Activated gamma-delta T cell treated with anti-CD3 and anti-CD28 coated beads, Interleukin-2, amount 50 U/mL, for 16 hours (primary cell): Measurements from ENCODE around the gene TMEM175.

Experiments
- DNase-seq: peaks from one replicate; pipeline ENCODE4 v3.0.0-alpha.2; 2020; ENCODE audit warnings: low read depth

TMEM175 gene

DNA sequence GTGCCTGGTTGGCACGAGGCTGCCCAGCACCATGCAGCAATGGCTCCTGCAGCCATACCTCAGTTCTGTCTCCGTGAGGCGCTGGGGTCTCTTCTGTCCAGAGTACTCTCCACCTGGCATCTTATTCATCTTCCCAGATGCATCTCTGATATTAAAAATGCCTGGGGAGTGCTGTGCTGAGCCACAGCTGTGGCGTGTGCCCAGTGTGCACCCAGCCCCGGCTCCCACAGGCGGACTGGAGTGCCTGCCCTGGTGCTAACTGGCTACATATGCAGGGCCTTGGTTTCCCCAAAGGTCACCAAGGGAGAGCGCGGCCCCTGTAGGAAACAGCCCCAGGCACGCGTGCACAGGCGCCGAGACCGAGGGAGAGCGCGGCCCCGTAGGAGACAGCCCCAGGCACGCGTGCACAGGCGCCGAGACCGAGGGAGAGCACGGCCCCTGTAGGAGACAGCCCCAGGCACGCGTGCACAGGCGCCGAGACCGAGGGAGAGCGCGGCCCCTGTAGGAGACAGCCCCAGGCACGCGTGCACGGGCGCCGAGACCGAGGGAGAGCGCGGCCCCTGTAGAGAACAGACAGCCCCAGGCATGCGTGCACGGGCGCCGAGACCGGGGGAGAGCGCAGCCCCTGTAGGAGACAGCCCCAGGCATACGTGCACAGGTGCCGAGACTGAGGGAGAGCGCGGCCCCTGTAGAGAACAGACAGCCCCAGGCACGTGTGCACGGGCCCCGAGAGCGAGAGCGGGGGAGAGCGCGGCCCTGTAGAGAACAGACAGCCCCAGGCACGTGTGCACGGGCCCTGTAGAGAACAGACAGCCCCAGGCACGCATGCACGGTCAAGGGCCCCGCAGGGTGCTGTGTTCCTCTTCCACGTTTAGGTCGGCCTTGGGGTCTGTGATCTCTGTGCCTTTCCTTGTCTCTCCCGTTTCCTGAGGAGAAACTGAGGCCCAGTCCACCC lies 14.5 kb downstream of the TMEM175 start:
- DNase-seq, result no peak

DNA sequence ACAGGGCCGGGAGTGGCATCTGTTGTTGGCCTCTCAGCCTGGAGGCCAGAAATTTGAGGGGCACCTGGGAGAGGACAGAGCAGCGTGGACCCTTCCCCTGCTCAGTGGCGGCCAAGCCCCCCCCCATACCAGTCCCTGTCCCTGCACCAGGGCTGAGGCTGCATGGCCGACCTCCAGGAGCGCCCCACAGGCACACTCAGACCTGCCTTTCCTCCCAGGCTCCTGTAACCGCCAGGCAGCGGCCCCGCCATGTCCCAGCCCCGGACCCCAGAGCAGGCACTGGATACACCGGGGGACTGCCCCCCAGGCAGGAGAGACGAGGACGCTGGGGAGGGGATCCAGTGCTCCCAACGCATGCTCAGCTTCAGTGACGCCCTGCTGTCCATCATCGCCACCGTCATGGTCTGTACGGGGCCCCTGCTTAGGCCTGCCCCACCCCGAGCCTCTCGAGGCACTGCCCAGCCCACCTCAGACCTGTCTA lies 15.3 kb downstream of the TMEM175 start:
- DNase-seq, result no peak

DNA sequence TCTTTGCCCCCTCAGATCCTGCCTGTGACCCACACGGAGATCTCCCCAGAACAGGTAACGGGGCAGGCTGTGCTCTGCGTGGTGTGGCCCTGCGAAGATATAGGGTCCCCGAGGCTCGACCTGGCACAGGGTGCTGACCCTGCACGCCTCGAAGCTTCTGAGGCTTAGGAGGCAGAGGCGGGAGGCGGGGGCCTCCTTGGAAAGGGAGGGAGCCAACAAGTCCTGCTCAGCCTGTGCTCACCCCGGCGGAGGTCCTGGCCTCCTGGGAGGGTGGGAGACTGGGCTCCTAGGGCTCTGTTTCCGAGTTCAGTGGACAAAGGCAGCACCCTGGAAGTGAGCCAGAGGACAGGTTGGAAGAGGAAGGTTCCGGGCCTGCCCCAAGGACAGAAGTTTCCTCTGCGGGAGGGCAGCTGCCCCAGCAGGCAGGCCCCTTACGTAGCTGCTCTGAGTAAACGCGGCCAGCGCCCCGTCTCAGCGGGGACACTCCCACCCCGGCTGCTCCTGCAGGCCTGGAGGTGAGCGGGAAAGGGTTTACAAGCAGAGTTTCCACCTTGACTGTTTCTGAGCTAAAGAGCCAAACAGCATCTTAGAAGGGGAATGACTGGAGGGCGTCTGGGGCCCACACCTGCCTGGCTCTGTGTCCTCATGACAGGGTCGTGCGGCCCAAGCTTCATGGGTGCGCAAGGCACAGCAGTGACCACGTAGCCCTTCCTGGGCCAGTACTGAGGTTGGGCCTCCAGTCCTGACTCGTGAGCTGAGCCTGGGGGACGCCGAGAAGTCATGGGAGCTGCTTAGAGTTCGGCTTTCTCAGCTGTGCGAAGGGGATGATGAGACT lies 16.1 kb downstream of the TMEM175 start:
- no peak for DNase-seq

DNA sequence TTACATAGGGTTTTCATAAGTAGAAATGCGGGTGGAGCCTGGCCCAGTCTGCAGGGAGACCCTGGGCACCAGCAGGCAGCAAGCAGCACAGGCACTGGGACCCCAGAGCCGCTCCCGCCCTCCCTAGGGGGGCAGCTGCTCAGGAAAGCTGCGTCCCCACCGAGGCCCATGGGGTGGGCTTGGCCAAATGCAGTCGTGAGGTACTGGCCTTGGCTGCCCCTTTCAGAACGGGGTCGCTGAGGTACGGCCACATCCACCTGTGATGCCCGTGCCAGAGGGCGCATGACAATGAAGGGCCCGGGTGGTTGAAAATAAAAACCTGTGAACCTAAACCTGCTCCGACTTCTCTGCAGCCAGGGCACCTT lies 16.7 kb downstream of the TMEM175 start:
- no peak for DNase-seq

DNA sequence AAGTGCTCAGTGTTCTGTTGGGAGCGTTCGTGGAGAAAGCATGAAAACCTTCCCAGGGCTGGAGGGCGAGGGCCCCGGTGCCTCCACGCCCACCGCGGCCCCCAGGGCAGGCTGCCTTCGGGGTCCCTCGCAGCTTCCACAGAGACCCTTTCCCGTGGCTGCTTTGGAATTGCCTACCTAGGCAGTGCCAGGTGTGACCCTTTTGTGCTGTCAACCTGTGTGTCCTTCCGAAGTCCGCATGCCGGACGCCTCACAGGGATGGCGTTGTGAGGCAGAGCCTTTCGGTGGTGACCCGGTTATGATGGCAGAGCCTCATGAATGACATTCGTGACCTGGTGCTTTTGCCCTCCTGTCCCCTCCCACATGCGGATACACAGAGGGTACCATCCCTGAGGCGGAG lies 17.4 kb downstream of the TMEM175 start:
- no peak for DNase-seq

DNA sequence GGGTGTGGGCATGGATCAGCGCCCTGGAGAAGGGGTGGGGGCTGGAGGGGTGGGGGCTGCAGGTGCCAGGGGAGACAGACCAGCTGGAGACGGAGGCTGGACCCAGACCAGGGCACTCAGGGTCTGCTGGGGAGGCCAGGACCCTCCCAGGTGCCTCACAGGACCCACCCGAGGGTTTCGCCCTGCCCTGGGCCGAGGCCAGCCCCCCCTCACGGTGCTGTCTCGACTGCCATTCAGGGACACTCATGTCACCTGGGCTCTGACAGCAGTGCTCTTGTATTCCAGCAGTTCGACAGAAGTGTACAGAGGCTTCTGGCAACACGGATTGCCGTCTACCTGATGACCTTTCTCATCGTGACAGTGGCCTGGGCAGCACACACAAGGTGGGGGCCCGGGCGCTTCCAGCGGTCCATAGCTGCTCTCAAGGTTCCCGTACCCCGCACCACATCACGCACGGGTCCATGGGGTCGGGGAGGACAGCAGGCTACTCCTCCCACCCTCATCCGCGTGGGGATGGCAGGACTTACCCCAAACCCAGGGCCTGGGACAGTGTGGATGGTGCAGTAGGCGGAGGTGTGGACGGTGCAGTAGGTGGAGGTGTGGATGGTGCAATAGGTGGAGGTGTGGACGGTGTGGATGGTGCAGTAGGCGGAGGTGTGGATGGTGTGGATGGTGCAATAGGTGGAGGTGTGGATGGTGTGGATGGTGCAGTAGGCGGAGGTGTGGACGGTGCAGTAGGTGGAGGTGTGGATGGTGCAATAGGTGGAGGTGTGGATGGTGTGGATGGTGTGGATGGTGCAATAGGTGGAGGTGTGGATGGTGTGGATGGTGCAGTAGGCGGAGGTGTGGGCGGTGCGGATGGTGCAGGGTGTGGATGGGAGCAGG lies 18.1 kb downstream of the TMEM175 start:
- no peak for DNase-seq

DNA sequence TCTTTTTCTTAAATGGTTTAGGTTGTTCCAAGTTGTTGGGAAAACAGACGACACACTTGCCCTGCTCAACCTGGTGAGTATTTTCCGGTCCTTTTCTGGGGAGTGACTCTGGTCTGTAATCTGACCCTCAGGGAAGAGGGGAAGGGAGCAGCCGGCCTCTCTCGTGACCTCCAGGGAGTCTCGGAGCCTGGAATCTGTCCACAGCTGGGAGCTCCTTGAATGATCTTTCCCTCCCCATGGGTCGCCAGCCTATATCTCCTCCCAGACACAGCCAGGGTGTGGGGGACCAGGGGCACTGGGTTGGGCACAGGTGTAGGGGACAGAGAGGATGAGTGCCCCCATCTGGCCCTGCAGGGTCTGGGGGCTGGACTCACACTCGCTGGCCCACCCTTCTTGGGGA lies 18.9 kb downstream of the TMEM175 start:
- no peak for DNase-seq

DNA sequence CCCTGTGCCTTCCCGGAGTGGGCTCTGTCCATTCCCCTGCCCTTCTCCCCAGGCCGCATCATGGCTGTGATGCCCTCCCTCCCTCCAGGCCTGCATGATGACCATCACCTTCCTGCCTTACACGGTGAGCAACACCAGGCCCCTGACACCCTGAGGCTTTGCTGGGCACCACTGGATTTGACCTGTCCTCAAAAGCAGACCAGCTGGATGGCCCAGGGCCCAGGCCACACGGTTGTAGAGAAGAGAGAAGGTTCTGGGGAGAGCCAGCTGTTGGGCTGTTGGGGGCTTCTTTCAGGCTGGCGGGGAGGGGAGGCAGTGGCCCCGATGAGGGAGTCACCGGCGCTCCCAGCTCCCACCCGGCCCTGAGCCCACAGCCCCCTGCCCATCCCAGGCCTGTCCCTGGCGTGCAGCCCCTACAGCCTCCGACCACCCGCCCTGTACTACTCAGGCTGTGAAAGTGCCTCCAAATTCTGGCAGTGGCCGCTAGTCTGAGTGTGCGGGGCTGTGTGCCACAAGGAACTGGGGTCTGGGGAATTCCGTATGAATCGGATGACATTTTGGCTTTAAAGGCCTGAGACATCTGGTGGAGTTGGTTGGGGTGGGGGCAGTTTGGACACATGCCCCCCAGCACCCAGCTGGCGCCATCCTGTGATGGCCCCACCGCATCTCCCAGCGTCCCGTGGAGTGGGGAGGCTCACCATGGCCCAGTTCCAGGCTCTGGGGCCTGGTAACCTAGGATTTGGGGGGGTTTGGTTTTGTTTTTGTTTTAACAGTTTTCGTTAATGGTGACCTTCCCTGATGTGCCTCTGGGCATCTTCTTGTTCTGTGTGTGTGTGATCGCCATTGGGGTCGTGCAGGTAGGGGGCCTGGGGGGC lies 19.6 kb downstream of the TMEM175 start:
- DNase-seq, result no peak

DNA sequence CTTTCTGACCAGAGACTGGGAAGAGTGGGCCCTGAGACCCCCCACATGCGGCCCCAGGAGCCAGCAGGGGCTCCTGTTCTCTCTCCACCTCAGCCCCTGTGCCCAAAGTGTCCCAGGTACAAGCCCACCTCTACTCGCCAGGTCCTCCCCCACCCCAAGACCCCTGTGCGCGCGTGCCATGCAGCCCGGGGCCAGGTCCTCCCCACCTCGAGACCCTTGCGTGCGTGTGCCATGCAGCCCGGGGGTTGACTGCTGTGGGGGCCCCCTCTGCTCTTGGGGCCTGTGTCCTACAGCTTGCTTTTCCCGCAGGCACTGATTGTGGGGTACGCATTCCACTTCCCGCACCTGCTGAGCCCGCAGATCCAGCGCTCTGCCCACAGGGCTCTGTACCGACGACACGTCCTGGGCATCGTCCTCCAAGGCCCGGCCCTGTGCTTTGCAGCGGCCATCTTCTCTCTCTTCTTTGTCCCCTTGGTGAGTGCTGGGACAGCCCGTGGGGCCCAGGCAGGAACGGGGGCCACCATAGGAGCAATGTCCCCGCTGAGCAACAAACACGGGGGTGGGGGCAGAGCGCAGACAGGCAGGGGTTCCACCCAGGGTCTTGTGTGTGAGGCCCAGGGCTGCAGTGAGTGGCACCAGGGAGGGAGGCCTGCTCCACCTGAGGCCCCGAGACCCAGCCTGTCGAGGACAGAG lies 20.8 kb downstream of the TMEM175 start:
- no peak for DNase-seq

DNA sequence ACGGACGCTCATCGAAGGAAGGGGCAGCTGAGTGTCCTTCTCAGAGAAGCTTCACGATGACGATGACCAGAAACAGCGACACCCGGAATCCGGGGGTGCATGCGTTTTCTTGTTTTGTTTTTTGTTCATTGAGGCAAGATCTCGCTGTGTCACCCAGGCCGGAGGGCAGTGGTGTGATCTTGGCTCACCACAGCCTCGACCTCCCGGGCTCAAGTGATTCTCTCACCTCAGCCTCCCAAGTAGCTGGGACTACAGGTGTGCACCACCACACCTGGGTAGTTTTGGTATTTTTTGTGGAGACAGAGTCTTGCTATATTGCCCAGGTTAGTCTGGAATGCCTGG lies 21.3 kb downstream of the TMEM175 start:
- no peak for DNase-seq

DNA sequence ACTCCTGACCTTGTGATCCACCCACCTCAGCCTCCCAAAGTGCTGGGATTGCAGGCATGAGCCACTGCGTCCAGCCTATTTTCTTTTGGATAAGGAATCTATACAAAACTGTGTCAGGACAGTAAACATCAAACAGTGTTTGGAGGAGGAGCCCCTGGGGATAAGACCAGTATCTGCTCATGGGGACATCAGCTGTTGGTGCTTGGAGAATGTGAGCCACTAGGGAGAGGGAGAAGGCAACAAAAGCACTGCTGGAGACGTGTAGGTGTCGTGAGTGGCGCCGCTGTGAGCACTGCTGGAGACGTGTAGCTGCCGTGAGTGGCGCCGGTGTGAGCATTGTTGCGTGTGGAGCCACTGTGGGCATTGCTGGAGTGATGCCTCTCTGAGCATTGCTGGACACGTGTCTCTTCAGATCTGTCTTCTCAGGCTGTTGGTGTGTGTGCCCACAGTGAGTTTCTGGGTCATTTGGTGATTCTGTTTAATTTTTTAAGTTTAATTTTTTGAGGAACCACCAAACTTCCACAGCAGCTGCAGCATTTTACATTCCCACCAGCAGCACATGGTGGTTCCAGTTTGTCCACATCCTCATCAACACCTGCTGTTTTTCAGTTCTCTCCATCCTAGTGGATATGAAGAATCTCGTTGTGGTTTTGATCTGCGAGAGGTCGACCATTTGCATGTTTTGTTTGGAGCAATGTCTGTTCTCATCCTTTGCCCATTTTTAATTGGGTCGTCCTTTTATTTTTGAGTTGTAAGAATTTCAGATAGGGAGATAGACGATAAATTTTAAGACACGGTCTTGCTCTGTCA lies 22.2 kb downstream of the TMEM175 start:
- DNase-seq, result no peak

DNA sequence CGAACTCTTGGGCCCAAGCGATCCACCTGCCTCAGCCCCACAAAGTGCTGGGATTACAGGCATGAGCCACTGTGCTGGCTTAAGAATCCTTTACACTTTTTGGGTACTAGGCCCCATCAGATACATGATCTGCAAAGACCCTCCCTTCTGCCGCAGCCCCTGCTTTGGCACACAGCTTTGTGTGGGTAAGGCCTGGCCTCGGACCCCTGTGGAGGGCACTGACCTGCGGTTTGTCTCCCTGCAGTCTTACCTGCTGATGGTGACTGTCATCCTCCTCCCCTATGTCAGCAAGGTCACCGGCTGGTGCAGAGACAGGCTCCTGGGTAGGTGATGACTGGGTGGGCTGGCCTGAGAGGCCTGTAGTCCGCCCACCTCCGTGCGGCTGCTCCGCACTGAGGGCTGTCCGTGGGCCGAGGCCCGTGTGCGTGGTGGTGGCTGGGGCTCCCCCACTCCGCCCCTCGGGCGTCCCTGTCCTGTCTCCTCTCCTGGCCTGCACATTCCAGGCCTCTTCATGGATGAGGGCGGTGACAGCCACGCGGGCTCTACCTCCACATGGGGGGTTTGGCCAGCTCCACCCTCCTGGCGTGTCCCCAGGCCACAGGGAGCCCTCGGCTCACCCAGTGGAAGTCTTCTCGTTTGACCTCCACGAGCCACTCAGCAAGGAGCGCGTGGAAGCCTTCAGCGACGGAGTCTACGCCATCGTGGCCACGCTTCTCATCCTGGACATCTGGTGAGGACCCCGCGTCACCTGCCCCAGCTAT lies 23.1 kb downstream of the TMEM175 start:
- DNase-seq, result no peak

DNA sequence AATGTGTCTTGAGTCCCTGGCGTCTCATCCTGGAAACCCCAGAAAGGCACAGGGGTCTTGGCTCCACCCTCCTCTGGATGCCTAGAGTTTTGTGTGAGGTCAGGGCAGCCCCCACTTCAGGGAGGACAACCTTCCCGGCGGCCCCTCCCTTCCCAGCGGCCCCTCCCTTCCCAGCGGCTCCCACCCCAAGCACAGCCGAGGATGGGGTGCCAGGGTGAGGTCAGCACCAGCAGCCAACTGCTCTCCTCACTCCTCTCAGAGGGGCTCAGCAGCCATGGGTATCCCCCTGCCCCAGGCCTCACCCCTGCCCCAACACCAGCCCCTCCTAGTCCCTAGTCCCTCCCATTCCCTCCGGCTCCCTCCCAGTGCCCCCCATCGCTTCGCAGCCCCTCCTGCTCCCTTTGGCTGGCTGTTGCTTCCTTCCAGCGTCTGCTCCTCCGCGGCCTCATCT lies 23.7 kb downstream of the TMEM175 start:
- DNase-seq, result no peak

DNA sequence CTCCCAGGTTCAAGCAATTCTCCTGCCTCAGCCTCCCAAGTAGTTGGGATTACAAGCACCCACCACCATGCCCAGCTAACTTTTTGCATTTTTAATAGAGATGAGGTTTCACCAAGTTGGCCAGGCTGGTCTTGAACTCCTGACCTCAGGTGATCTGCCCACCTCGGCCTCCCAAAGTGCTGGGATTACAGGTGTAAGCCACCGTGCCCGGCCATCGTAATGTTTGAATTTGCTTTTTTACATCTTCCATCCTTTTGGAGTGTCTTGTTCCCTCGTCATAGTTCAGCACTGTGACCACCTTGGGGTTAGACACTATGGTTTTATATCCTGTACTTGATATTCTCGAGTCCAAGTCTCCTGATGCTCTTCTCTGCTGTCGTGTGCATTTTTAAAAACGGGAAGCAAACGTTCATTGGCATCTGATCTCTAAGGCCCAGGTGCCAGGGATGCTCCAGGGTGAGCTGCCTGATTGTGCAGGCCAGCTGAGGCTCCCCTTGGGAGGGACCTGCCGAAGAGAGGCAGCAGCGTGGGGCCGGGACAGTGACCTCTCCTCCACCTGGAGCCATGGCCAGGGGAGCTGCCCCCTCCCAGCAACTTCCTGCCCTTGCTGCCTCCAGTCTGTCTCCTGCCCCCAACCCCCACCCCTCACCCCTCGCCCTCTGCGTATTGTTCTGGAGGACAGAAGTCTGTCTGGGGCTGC lies 24.4 kb downstream of the TMEM175 start:
- no peak for DNase-seq

DNA sequence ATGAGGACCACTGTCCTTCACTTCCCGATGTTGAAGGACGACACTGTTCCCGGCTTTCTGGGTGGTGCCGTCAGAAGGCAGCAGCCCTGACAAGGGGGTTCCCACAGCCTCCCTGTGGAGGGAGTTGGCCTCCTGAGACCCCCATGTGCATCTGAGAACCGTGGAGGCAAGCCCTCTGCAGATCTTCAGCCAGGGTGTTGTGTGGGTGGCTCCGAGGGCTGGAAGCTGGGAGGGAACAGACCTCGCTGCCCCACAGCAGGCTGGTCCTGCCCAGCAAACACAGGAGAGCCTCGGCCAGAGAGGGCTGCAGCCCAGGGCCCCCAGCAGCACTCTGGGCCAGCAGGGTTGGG lies 24.9 kb downstream of the TMEM175 start:
- DNase-seq, result no peak

DNA sequence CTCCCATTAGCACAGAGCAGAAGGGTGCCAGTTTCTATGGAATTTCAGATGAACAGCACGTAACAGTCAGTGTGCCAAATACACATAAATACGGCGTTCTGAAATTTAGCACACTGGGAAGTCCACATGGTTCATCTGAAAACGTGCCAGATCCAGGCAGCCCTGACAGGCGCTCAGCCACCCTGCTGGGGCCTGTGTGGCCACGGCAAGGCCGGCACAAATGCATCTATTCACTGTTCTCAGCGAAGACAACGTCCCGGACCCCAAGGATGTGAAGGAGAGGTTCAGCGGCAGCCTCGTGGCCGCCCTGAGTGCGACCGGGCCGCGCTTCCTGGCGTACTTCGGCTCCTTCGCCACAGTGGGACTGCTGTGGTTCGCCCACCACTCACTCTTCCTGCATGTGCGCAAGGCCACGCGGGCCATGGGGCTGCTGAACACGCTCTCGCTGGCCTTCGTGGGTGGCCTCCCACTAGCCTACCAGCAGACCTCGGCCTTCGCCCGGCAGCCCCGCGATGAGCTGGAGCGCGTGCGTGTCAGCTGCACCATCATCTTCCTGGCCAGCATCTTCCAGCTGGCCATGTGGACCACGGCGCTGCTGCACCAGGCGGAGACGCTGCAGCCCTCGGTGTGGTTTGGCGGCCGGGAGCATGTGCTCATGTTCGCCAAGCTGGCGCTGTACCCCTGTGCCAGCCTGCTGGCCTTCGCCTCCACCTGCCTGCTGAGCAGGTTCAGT lies 25.5 kb downstream of the TMEM175 start:
- no peak for DNase-seq

DNA sequence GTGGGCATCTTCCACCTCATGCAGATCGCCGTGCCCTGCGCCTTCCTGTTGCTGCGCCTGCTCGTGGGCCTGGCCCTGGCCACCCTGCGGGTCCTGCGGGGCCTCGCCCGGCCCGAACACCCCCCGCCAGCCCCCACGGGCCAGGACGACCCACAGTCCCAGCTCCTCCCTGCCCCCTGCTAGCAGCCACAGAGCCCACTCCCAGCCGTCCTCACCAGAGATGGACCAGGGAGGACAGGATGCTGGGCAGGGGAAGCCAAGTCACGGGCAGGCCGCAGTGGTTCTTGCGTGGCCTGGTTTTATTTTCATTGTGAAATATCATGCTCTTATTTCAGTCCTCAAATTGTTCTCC lies 26.0 kb downstream of the TMEM175 start:
- DNase-seq, result no peak
